Measurements from ENCODE around the gene SLC25A21. TPM values are rescaled to one million over a fixed set of nuclear protein-coding genes. Genes with fewer than 3 reads are reported as not detected.

SLC25A21 gene
- total and polyA plus RNA-seq, 2 of the 13 experiments (the other 11 are each of a cell fraction or from before 2014, with no cell fraction given), result 1.9 to 2.9 TPM

- BruUV-seq (replicated peaks), result no TSS peak
- DNase-seq (ENCODE audit: low spot score) (no peak), ATAC-seq (no peak), FAIRE-seq (no peak)
- no peaks in the 10 kb centered on the region for H3K79me2 ChIP-seq (ENCODE audit: insufficient read depth, low read length)
- intact Hi-C loops (cut with micrococcal nuclease; ENCODE audit: unreplicated experiment) (no loop called here), in situ Hi-C loops (cut with HindIII; ENCODE audit: extremely low pct_ligation_motif_present, low pct_unique_long_range_greater_than_20kb) (no loop called here)
- H3K36me3 ChIP-seq (replicated peaks in 1 of 2; ENCODE audit: control insufficient read depth in 1 of 2, insufficient read depth in 2 of 2, low read length in 2 of 2), result no peaks in the 10 kb centered on the region
- no peak overlapping the region for H2AFZ ChIP-seq (ENCODE audit: low read length)
- no peaks in the 10 kb centered on the region for H3K27me3 ChIP-seq (ENCODE audit: control insufficient read depth in 1 of 2, insufficient read depth in 2 of 2, low read length in 2 of 2)
- no peaks in the 10 kb centered on the region for H4K20me1 ChIP-seq (ENCODE audit: insufficient read depth, low read length)
- TF ChIP-seq CCAR2 (optimal IDR thresholded peaks at IDR 0.05; ENCODE audit: low read depth, low read length), result no peak
- no peak for TF ChIP-seq PHB2 (IDR thresholded peaks at IDR 0.05; ENCODE audit: partially characterized antibody)
- no peak for TF ChIP-seq CERS6 (CRISPR knock-in tag; IDR thresholded peaks at IDR 0.05)
- TF ChIP-seq IKZF4 (CRISPR knock-in tag; IDR thresholded peaks at IDR 0.05; ENCODE audit: borderline replicate concordance, low read depth, not compliant biosample characterization), result no peak
- no peak for TF ChIP-seq KLF9 (CRISPR knock-in tag; IDR thresholded peaks at IDR 0.05; ENCODE audit: low read depth)
- no peak for TF ChIP-seq TCF7 (IDR thresholded peaks at IDR 0.05; ENCODE audit: low read depth)
- TF ChIP-seq ZNF234 (CRISPR knock-in tag; conservative IDR thresholded peaks at IDR 0.05), result no peak
- TF ChIP-seq NPAS2 (CRISPR knock-in tag; IDR thresholded peaks at IDR 0.05; ENCODE audit: borderline replicate concordance), result no peak
- no peak for TF ChIP-seq ZC3H4 (CRISPR knock-in tag; IDR thresholded peaks at IDR 0.05; ENCODE audit: borderline replicate concordance)
- no peak for TF ChIP-seq MYNN (CRISPR knock-in tag; IDR thresholded peaks at IDR 0.05; ENCODE audit: low read depth)
- TF ChIP-seq ZNF20 (CRISPR knock-in tag; IDR thresholded peaks at IDR 0.05), result no peak
- TF ChIP-seq NAIF1 (CRISPR knock-in tag; IDR thresholded peaks at IDR 0.05; ENCODE audit: borderline replicate concordance), result no peak
- H3K9me3 ChIP-seq (ENCODE audit: low read length), result no peaks in the 10 kb centered on the region
- POLR2A ChIA-PET, result no interaction called here
- WGBS (ENCODE audit: low lambda C conversion rate), result 0% methylated on average over 1 of the region's 1 CpG
- no peak overlapping the region for H3K4me3 ChIP-seq (replicated peaks in 1 of 3; ENCODE audit: insufficient read depth in 1 of 3, low read depth in 2 of 3, low read length in 3 of 3)
- no peaks in the 10 kb centered on the region for H3K4me1 ChIP-seq (ENCODE audit: insufficient read depth, low read length)
- no peak overlapping the region for H3K27ac ChIP-seq (ENCODE audit: extremely low read length, insufficient read depth, low read length)
- no peak overlapping the region for H3K9ac ChIP-seq (ENCODE audit: insufficient read depth, low read depth, low read length)
- CTCF ChIA-PET (ENCODE audit: low intra/inter-chr PET ratio, low total read pairs), result no interaction called here
- no peak overlapping the region for H3K4me2 ChIP-seq (ENCODE audit: low read depth, low read length)
These were observed 221.6 kb downstream of the SLC25A21 start for GRCh38 chr14:36950812-36951211.
